HG03575 (cell line): ENCODE measurements around the gene MNAT1.

Experiments
- ATAC-seq: cut with Tn5 transposase; IDR thresholded peaks from one replicate; pipeline ENCODE4 v1.9.1; 2021; ENCODE audit not compliant: unreplicated experiment, insufficient number of reproducible peaks, low FRiP score; ENCODE audit errors: extremely low read depth

Gene MNAT1

GRCh38 chr14:60980811-60981632 is 246.5 kb downstream of the MNAT1 start, which contains the start of the genes SLC38A6 and TRMT5:
Gene SLC38A6 (plus strand): TSS chr14:60981245. CDS start chr14:60981278, 33 bp downstream.
Gene TRMT5 (minus strand): TSS chr14:60981079. CDS start chr14:60980973, 106 bp downstream.
- peak; percentile 33 for ATAC-seq

- ATAC-seq, result no peak
Observed at GRCh38 chr14:60981633-60982455, 247.3 kb downstream of the MNAT1 start.

DNA sequence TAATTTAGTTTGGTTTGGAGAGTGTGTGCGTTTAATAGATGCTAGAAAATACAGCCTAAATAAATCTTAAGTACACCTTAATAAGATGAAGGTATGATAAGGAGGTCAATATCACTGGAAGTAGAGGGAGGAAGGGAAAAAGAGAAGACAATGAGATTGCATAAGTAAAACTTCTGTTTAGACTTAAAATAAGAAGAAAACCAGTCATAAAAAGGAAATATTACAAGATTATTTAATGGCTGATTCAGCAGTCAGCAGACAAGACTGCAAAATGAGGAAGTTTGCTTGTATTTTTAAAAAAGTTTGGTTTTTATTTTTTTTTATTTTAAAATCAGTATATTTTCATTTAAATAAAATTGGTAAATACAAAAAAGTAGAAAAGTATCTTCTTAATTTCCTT is 249.6 kb downstream of the MNAT1 start:
- no peak for ATAC-seq

- ATAC-seq, result no peak
Observed at GRCh38 chr14:60986500-60986899, 251.9 kb downstream of the MNAT1 start.

GRCh38 chr14:60989599-60989998 is 255.0 kb downstream of the MNAT1 start:
- no peak for ATAC-seq

DNA sequence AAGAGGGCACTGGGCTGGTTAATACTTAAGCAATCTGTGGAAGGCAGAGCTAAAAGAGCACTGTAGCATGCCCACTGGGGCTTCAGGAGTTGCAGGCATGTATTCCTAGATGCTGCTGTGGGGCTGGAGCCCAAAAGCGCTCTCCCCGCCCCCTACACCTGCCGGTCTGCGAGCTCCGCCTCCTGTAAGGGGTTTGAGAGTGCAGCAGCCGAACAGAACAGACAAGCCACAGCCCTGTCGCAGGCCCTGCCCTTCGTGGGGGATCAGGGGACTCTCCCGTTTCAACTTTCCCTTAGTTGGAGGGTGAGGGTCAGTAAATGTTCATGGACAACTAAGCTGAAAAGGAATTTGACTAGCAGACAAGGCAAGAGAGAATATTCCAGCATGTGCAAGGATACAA is 264.1 kb downstream of the MNAT1 start:
- ATAC-seq, result no peak

GRCh38 chr14:60999536-60999935 is 265.0 kb downstream of the MNAT1 start:
- no peak for ATAC-seq

GRCh38 chr14:61003571-61003970 is 269.0 kb downstream of the MNAT1 start:
- ATAC-seq, result no peak

DNA sequence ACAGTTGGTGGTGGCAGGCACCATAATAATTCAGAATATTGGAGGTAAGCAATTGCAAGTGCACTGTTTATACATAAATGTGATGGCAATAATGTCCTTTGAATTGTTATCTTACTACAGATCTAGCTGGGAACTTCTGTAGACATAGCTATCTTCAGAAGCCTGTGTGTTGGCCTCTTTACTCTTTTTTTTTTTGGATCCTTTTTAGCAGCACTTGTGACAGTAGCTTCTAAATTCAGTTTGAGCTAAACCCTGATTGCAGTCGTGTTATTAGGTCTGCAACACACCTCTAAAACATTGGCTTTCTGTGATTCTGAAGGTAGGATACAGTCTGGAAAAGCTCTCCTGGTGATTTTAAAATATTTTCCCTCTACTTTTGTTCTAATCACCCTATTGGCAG is 285.0 kb downstream of the MNAT1 start:
- ATAC-seq, result no peak
